Cardiac fibroblast (primary cell): ENCODE results near the gene ATF6B.

Experiments used
- DNase-seq, 2 donors: peaks; one replicate each; pipeline versions ENCODE4 v3.0.0 to v3.0.0-alpha.2; 2010; ENCODE audit warnings: low read depth in 2 of 2
- H3K4me3 ChIP-seq, 2 donors: replicated peaks in 1 of 2; 1 replicate in 1 of 2; 2 replicates in 1 of 2; pipeline ENCODE4 v1.5.1; 2011; ENCODE audit warnings: low read depth in 2 of 2, low read length in 2 of 2, mild to moderate bottlenecking in 2 of 2, moderate library complexity in 1 of 2
- TF ChIP-seq, protein P1 (sequence below): IDR thresholded peaks from one replicate; pipeline ENCODE4 v1.5.1; 2011; ENCODE audit warnings: low read depth, mild to moderate bottlenecking, low read length, inconsistent platforms

ATF6B gene

DNA sequence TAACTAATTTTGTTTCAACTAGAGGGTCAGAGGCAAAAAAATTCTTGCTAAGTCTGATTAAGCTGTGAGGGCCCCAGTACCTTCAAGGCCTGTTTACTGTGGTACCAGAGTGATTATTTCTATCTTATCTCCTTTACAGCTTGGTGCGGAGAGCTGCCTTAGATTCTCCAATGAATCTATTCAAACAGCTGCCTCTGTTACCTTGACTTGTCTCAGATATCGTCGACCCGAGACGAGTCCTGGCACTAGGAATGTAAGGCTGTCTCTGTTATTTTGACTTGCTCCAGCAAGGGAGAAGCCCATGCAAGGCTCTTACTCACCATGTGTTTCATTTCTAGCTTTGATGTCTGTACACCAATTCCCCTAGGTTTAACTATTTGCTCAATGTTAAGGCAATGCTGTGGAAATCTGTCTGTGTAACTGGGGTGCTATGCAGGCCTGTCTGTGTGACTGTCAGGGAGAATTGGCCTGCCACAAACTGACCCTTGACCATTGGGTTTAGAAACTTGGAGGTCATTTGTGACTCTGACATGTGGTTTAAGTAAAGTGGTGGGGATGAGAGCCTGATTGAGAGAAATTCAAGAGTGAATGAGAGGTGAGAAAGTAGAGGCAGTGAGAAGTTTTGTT is 12.5 kb upstream of the ATF6B start:
- TF ChIP-seq, protein P1, sequence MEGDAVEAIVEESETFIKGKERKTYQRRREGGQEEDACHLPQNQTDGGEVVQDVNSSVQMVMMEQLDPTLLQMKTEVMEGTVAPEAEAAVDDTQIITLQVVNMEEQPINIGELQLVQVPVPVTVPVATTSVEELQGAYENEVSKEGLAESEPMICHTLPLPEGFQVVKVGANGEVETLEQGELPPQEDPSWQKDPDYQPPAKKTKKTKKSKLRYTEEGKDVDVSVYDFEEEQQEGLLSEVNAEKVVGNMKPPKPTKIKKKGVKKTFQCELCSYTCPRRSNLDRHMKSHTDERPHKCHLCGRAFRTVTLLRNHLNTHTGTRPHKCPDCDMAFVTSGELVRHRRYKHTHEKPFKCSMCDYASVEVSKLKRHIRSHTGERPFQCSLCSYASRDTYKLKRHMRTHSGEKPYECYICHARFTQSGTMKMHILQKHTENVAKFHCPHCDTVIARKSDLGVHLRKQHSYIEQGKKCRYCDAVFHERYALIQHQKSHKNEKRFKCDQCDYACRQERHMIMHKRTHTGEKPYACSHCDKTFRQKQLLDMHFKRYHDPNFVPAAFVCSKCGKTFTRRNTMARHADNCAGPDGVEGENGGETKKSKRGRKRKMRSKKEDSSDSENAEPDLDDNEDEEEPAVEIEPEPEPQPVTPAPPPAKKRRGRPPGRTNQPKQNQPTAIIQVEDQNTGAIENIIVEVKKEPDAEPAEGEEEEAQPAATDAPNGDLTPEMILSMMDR, result no peak
- DNase-seq, result peak in 1 of 2 donors; percentile 43
- no peak overlapping the region for H3K4me3 ChIP-seq

DNA sequence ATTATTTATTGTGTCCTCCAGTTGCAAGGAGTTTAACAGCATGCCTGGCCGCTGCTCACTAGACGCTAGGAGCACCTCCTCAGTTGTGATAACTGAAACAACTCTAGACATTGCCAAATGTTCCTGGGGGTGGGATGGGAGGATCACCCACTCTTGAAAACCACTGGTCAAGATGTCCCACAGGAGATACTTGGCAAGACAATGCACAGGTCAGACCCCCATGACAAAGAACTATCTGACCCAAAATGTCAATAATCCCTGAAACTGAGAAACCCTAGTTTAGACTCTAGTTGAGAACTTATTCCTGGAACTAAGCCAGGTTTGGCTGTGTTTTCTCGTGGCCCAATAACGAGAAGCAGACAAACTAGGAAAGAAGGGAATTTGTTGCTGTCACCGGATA is 11.5 kb upstream of the ATF6B start:
- DNase-seq, result no peak
- H3K4me3 ChIP-seq, result no peak overlapping the region
- TF ChIP-seq, protein P1, result no peak

DNA sequence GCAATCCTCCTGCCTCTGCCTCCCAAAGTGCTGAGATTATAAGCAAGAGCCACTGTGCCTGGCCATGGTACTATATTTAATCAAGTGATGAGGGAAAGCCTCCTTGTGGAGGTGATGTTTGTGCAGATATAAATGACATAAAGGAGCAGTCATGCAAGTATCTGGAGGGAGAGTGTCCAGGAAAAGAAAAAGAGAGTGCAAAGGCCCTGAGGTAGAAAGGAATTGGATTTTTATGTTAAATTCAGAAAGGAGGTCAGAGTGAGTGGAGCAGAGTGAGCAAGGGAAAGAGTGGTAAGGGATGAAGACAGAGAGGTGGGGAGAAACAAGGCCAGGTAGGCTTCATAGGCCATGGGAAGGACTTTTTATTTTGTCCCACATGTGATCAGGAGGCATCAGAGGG is 9.4 kb upstream of the ATF6B start:
- DNase-seq, result no peak
- TF ChIP-seq, protein P1, result no peak
- H3K4me3 ChIP-seq, result no peak overlapping the region

DNA sequence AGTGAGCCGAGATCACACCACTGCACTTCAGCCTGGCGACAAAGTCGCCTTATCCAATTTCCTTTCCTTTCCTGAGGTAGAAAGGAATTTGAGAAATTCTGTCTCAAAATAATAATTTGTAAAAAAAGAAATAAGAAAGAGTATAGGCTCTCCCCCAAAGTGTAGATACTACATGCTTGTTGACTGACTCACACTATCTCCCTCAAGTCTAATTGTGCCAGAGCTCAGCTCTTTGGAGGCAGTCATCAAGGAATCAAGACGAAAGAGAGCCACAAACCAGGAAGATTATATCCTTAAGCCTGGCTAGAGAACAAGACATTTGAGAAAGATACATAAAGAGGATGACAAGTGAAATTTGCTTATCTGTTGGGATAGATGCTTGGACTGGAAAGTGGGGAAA is 5.7 kb upstream of the ATF6B start:
- H3K4me3 ChIP-seq, result no peak overlapping the region
- TF ChIP-seq, protein P1, result no peak
- DNase-seq, result peak; percentile 37 to 43

DNA sequence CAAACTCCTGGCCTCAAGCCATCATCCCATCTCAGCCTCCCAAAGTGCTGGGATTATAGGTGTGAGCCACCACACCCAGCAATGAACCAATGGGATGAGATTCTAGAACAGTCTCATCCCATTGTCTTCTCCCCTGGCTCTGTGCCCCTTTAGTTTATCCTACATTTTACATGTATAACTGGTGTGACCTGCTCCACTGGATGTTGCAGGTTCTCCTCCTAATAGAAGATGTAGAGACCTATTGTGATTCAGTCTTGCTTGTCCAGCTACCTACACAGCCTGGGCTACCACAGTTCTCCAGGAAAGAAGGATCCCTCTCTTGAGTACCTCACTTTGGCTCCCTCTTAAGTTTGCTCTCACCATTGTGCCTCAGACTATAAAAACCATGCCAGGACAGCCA is 4.1 kb upstream of the ATF6B start:
- H3K4me3 ChIP-seq, result no peak overlapping the region
- no peak for DNase-seq
- TF ChIP-seq, protein P1, result no peak

DNA sequence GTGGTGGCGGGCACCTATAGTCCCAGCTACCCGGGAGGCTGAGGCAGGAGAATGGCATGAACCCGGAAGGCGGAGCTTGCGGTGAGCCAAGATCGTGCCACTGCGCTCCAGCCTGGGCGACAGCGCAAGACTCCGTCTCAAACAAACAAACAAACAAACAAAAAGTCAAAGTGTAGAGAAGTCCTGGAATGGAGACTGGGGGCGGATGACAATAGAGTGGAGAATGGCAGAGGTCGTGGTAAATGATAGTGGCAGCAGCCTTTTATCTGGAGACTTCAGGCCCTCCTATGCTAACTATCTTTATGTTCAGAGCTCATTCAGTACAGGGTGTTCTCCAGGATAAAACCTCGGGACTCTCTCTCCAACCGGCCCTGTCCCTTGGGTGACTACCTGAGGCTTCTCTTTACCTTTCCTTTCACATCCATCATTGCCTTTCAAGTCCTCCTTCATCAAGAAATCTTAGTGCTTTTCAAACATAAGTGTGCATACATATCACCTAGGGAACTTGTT is 3.4 kb upstream of the ATF6B start:
- DNase-seq, result no peak
- TF ChIP-seq, protein P1, result no peak
- no peak overlapping the region for H3K4me3 ChIP-seq
